Stimulated activated CD4-positive, alpha-beta T cell treated with anti-CD3 and anti-CD28 coated beads, TNF-alpha, amount 100 ng/mL, for 4 hours (primary cell): ENCODE results near the gene TSFM.
A peak's percentile ranks its signal among the peaks of the same experiment; 100 is the strongest.

Source experiments
- DNase-seq, 3 experiments: peaks; one replicate each; pipeline ENCODE4 v3.0.0-alpha.2; 2020; ENCODE audit warnings: low read depth in 3 of 3

Gene TSFM

GRCh38 chr12:57746025-57746424 lies 36.6 kb upstream of the TSFM start:
- DNase-seq, result no peak

DNA sequence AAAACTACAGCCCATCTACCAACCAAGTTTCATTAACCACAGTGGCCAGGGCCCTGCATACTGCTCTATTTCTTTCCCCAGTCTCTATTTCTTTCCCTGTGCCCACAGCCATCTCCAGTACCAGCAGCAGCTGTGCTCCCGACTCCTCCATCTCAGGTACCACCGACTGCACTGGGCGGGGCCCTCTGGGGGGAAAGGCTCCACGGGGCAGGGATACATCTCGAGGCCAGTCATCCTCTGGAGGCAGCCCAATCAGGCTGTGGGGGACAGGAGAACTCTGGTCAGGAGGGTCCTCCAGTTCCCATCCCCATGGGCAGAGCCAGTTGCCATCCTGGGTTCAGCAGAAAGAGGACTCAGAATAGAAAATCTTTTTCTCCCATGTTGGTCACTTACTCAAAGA lies 33.5 kb upstream of the TSFM start:
- DNase-seq, result no peak

DNA sequence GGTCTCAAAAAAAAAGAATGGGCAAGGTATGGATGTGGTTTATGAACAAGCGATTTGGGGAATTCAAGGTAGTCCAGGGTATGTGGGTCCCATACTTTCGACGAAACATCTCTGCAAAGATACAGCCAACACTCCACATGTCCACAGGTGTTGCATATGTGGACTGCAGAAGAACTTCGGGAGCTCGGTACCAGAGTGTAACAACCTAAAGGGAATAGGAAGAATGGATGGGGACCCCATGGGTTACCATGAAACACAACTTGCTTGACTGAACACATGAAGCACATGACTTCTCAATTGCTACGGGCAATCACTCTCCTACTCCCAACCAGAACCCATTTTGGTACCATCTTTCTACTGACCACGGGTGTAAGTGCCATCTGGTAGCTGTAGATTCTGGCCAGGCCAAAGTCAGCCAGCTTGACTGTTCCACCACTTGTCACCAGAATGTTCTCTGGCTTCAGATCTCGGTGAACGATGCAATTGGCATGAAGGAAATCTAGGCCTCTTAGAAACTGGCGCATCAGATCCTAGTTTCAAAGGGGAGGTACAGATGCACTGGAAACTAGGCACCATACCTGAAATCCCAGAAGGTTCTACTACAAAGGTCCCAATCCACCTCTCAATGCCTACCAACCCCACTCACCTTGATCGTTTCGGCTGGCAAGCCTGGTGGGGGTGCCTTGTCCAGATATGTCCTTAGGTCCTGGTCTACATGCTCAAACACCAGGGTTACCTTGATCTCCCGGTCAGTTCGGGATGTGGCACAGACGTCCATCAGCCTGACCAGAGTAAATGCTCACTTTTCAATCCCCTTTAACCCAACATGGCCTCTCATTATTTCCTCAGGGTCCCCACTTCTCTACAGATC lies 31.8 kb upstream of the TSFM start:
- no peak for DNase-seq

DNA sequence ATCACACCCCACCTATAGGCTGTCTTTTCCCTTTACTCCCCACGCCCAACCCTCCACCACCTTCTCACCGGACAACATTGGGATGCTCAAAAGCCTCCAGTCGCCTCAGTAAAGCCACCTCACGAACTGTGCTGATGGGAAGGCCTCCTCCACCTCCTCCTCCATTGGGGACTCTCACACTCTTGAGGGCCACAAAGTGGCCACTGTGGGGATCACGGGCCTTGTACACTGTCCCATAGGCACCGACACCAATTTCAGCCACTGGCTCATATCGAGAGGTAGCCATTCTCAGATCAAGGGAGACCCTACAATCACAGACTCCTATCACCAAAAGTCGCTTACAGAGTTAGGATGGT lies 31.2 kb upstream of the TSFM start:
- DNase-seq, result no peak

- DNase-seq, result peak; percentile 95 to 97 (median 96)
Measured at GRCh38 chr12:57751788-57752667, 30.6 kb upstream of the TSFM start, which contains the start of gene CDK4. Gene CDK4 (minus strand): TSS chr12:57752310. CDS start chr12:57751717, 593 bp downstream.

GRCh38 chr12:57752668-57753000 lies 30.0 kb upstream of the TSFM start:
- no peak for DNase-seq

GRCh38 chr12:57753756-57754337 lies 28.7 kb upstream of the TSFM start:
- no peak for DNase-seq

- peak; percentile 66 to 77 (median 75) for DNase-seq
Measured at GRCh38 chr12:57754411-57755193, 28.0 kb upstream of the TSFM start, which contains the start of gene MARCHF9. Gene MARCHF9 (plus strand): TSS chr12:57755103. CDS start chr12:57755529, 426 bp downstream.

DNA sequence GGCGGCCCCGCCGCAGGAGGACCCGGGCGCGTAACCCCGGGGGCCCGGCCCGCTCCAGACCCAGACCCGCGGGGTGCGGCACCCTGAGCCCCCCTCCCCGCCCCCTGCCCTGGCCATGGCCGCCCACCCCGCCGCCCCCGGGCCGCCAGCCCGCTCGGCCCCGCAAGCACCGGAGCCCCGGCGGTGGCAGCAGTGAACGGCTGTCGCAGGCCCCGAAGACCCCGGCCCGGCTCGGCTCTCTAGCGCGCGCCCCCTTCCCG lies 27.5 kb upstream of the TSFM start:
- no peak for DNase-seq

DNA sequence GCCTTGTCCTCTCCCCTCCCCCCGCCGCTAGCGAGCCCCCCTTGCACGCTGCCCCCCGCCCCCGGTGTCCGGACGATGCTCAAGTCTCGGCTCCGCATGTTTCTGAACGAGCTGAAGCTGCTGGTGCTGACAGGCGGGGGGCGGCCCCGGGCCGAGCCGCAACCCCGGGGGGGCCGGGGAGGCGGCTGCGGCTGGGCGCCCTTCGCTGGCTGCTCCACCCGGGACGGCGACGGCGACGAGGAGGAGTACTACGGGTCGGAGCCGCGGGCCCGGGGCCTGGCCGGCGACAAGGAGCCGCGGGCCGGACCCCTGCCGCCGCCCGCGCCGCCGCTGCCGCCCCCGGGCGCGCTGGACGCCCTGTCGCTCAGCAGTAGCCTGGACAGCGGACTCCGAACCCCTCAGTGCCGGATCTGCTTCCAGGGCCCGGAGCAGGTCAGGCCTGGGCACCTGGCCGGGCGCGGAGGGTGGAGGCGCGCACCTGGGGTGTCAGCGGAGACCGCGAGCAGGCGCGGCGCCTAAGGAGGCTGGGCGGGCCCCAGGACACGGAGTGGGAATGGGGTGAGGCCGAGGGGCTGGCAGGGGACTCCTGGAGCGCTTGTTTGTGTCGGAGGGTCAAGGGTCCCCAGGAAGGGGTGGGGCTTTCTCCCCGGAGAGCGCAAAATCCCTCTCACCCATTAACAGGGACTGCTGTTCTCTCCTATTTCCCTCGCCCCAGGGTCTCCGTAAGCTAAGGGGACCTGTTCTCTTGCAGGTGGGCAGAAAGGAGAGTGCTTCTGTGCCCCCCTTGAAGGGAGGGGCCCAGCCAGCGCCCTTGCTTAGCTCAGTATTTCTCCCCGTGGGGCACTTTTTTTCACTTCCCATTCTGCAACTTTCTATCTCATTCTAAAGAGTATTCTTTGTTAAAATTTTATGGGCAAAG lies 26.9 kb upstream of the TSFM start:
- no peak for DNase-seq

DNA sequence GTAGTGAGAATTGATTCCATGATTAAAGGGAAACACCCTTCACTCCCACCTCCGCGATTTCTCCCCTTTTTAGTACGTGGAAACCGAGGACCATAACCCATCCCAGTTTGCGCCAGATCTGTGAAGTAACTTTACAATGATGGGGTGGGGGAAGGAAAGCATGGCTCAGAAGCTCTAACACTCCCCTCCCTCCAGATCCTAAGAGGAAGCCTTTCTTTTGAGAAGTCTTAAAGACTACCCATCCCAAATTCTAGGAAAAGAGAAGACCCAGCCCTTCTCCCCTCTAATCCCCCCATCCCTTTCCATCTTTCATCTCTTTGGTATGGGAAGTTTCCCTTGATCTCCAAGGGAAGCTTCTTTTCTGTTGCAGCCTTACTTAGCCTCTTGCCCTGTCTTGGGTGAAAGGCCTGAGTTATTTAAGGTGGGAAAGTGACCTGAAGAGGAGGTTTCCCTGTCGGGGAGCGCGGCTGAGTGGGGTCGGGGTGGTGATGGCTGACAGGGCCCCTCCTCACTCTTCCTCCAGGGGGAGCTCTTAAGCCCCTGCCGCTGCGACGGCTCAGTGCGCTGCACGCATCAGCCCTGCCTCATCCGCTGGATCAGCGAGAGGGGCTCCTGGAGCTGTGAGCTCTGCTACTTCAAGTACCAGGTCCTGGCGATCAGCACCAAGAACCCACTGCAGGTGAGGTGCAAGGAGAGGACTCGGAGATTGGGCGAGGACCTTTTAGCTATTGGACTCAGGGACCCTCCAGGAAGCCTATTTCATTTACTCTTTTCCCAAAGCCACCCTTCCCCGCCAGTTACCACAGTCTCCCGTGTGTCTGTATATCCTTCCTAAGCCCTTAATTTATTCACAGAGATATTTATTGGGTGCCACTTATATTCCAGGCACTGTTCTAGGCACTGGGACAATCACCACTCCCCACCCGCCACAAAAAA lies 25.9 kb upstream of the TSFM start:
- DNase-seq, result peak in 1 of 3 experiments; percentile 55

- no peak for DNase-seq
Measured at GRCh38 chr12:57757771-57758170, 24.8 kb upstream of the TSFM start.

DNA sequence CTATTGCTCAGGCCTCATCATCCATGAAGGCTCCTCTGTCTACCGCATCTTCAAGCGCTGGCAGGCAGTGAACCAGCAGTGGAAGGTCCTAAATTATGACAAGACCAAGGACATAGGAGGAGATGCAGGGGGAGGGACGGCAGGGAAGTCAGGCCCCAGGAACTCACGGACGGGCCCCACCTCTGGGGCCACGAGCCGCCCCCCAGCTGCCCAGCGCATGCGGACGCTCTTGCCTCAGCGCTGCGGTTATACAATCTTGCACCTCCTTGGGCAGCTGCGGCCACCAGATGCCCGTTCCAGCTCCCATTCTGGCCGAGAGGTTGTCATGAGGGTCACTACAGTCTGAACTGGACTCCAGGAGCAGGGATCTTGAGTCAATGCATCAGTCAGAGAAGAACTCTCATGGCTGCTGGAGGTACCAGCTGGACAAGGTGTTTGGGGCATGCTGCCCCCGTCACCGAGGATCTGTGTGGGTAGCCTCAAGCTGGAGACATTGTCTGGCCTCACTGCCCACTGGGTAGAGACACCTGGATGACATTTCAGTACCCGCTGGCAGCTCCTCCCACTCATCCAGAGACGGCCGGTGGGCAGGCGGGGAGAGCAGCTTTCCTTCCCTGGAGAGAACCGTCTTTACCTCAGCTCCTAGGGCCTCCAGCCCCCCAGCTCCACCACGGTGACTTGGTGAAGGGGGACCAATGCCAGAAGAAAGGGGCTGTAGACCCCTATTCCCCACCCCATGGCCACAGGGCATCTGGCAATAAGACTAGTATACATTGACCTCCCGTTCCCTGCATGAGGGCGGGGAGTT lies 23.8 kb upstream of the TSFM start:
- no peak for DNase-seq

- DNase-seq, result no peak
Measured at GRCh38 chr12:57759360-57759980, 23.1 kb upstream of the TSFM start.

DNA sequence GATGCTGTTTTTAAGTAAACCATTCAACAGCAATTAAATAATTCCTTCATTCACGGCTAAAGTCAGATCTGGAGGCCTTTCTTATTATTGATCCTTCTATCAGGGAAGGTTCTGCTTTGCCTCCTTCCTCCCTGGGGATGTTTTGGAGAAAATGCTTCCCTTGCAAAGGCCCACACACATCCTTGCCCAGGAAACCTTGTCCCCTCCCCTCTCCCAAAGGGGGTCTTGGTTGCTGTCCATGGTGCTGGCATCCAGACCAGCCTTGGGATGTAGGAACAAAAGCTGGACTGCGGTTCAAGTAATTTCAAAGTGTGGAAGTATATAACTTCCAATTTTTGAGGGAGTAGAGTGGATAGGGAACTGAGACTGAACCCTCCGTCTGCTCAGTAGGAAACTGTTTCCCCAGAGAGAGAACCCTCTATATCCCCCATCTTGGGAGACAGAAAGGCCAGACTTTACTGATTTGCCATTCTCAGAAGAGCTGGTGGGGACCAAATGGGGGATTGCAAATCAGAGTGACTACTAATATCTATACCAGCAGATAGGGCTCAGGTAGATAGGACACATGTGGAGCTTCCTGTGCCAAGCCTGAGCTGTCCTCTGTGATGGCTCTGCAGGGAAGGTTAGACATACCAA lies 22.1 kb upstream of the TSFM start:
- no peak for DNase-seq

DNA sequence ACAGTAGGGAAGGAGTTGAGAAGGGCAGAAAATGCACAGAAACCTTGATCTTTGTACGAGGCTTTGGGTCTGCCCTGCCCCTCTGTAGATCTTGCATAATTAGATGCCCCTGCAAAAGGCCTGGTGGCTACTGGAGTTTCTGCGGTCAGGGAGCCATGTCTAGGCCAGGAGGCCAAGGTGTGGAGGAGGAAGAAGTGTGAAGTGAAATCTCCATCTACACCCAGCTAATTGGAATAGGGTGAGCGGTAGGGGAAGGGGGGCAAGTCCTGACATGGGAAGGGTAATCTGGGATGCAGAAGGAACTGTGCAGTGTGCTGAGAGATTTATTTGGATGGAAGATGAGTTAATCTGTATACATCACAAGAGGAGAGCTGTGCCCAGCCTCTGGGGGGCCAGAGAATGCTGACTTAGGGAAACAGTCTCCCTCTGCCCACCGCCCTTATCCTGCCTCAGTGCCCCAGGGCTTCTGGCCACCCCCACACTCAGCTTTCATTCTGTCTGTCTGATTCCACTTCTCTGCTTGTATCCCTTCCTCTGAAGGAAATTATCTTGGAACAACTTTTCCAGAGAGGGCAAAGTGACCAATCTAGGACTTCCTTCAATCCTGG lies 21.1 kb upstream of the TSFM start:
- no peak for DNase-seq

- DNase-seq, result no peak
Measured at GRCh38 chr12:57762463-57762862, 20.1 kb upstream of the TSFM start.
